HepG2 (cell line): ENCODE results near the gene FIZ1. TPM values are rescaled to one million over a fixed set of nuclear protein-coding genes. Genes with fewer than 3 reads are reported as not detected.

ENCODE experiments used
- BHLHE40 ChIP-seq: IDR thresholded peaks from 2 replicates; pipeline ENCODE4 v1.6.1; 2011; ENCODE audit warnings: low read length, improper control_type of control experiment
- CBFB ChIP-seq: sonication (generic); formaldehyde crosslinking; IDR thresholded peaks from 2 replicates; pipeline ENCODE4 v1.4.0; 2020; ENCODE audit warnings: missing genetic modification reagents
- CERS6 ChIP-seq: sonication (generic); formaldehyde crosslinking; IDR thresholded peaks from 2 replicates; pipeline ENCODE4 v1.5.0; 2020; ENCODE audit warnings: missing genetic modification reagents
- KDM4B ChIP-seq: sonication (generic); formaldehyde crosslinking; IDR thresholded peaks from 2 replicates; pipeline ENCODE4 v1.4.0; 2020; ENCODE audit warnings: missing genetic modification reagents
- NFE2 ChIP-seq: sonication (generic); formaldehyde crosslinking; IDR thresholded peaks from 2 replicates; pipeline ENCODE4 v1.4.0; 2020; ENCODE audit warnings: missing genetic modification reagents
- THAP8 ChIP-seq: sonication (generic); formaldehyde crosslinking; IDR thresholded peaks from 2 replicates; pipeline ENCODE4 v1.5.1; 2020; ENCODE audit warnings: missing genetic modification reagents, mild to moderate bottlenecking, borderline replicate concordance
- ZBTB40 ChIP-seq, 2 experiments: fragments of 450-650 bp in 1 of 2; sonication (generic) in 1 of 2; formaldehyde crosslinking in 1 of 2; IDR thresholded peaks; 2 replicates each; pipeline versions ENCODE4 v1.6.1 to v1.8.0; 2016 to 2022; ENCODE audit warnings: antibody characterized with exemption in 1 of 2, mild to moderate bottlenecking in 1 of 2, missing genetic modification reagents in 1 of 2
- ZNF253 ChIP-seq: sonication (generic); formaldehyde crosslinking; IDR thresholded peaks from 2 replicates; pipeline ENCODE4 v1.8.0; 2022; ENCODE audit warnings: mild to moderate bottlenecking, missing genetic modification reagents, borderline replicate concordance
- ZNF318 ChIP-seq: sonication (generic); formaldehyde crosslinking; IDR thresholded peaks from 2 replicates; pipeline ENCODE4 v1.4.0; 2020; ENCODE audit warnings: mild to moderate bottlenecking, missing genetic modification reagents
- ZNF468 ChIP-seq: sonication (generic); formaldehyde crosslinking; IDR thresholded peaks from 2 replicates; pipeline ENCODE4 v1.8.0; 2022; ENCODE audit warnings: mild to moderate bottlenecking, moderate library complexity, missing genetic modification reagents
- ZNF605 ChIP-seq: sonication (generic); formaldehyde crosslinking; IDR thresholded peaks from 2 replicates; pipeline ENCODE4 v1.8.0; 2022; ENCODE audit warnings: mild to moderate bottlenecking, missing genetic modification reagents
- polyA plus RNA-seq, 8 experiments: library from polyadenylated mRNA; depleted of rRNA in 3 of 8; stranded (reverse) in 7 of 8; unstranded in 1 of 8; fragments of >200 nt; fragmentation: Illumina TruSeq in 4 of 8; extraction: Trizol in 4 of 8; gene quantifications; 2 replicates each; pipeline versions ENCODE4 v1.2.1 to v1.2.3, GENCODE V29; 2011 to 2016; ENCODE audit warnings: low read depth in 4 of 8, missing spikeins in 1 of 8, mixed read lengths in 1 of 8; ENCODE audit not compliant: insufficient read depth in 1 of 8
- total RNA-seq, 5 experiments: library from RNA; depleted of rRNA; stranded (reverse); fragments of >200 nt; fragmentation: Illumina TruSeq; extraction: Trizol; gene quantifications; 2 replicates each; pipeline ENCODE4 v1.2.3, GENCODE V29; 2016; ENCODE audit warnings: low read depth in 1 of 5

Gene FIZ1
- total and polyA plus RNA-seq, 2 of the 13 experiments (the other 11 are each of a cell fraction or from before 2014, with no cell fraction given) = 3.6 to 5.9 TPM

- TF ChIP-seq ZNF318 (CRISPR knock-in tag) (no peak), ZNF253 (no peak), BHLHE40 (no peak), ZBTB40 (IDR thresholded peaks at IDR 0.05) (peak; percentile 38; the same call in 1 of the 2 replicates), ZBTB40 (CRISPR knock-in tag; IDR thresholded peaks at IDR 0.05) (no peak), CERS6 (CRISPR knock-in tag) (no peak), NFE2 (CRISPR knock-in tag) (no peak), THAP8 (no peak), ZNF605 (CRISPR knock-in tag) (no peak), ZNF468 (no peak), KDM4B (CRISPR knock-in tag) (no peak), CBFB (CRISPR knock-in tag) (no peak)
Measured at GRCh38 chr19:55605207-55605636, 5.9 kb upstream of the FIZ1 start (continued).
